BE2C (cell line): Measurements from ENCODE around the gene CLASRP.

Experiments
- DNase-seq: peaks from one replicate; pipeline ENCODE4 v3.0.0-alpha.2; 2020
- H3K27me3 ChIP-seq: fragments of 250-450 bp; sonication (Bioruptor Pico); 2 replicates; pipeline ENCODE4 v1.5.1; 2020; ENCODE audit warnings: mild to moderate bottlenecking
- H3K36me3 ChIP-seq: fragments of 250-450 bp; sonication (Bioruptor Pico); 2 replicates; pipeline ENCODE4 v1.5.1; 2020; ENCODE audit warnings: mild to moderate bottlenecking
- H3K4me1 ChIP-seq: fragments of 250-450 bp; sonication (Bioruptor Pico); 2 replicates; pipeline ENCODE4 v1.5.1; 2020
- H3K4me3 ChIP-seq: 2 replicates; pipeline ENCODE4 v1.5.1; 2011; ENCODE audit warnings: low read depth, low read length
- H3K9me3 ChIP-seq: fragments of 250-450 bp; sonication (Bioruptor Pico); 2 replicates; pipeline ENCODE4 v1.5.1; 2020
- TF ChIP-seq, protein P1 (sequence below): IDR thresholded peaks from 2 replicates; pipeline ENCODE4 v1.5.1; 2012; ENCODE audit warnings: mild to moderate bottlenecking, low read depth, low read length

CLASRP gene

DNA sequence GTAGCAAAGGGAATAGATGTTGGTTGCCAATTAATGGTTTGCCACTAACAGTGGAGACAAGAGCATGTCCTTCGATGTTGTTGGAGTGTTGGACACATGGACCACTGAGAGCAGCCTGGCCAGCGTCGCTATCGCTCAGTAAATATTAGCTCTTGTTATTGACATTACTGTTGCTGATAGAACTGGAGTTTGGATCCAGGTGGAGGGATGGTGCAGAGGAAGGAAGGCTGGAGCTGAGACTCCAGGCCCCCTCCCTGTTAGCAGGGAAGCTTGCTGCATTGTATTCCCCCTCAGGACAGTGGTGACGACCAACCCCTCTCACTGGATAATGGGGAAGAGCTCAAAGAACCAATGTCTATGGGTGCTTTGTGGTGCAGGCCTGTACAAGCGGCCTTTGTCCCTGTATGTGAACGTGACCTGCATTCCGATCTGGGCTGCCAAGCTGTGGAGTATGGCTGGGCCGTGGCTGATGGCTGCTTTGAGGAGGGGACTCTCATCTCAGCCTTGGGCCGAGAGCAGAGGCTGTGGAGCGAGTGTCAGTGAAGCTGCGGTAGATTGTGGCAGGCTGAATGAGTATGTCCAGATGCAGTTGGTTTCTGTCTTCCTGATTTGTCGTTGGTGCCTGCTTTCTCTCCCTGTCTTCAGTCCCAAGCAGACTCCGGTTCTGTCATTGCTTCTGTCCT, 7.0 kb downstream of the CLASRP start:
- no peak overlapping the region for H3K4me3 ChIP-seq
- no peaks in the 10 kb centered on the region for H3K9me3 ChIP-seq
- peaks cover 47% of the 10 kb centered on the region for H3K36me3 ChIP-seq
- TF ChIP-seq, protein P1, sequence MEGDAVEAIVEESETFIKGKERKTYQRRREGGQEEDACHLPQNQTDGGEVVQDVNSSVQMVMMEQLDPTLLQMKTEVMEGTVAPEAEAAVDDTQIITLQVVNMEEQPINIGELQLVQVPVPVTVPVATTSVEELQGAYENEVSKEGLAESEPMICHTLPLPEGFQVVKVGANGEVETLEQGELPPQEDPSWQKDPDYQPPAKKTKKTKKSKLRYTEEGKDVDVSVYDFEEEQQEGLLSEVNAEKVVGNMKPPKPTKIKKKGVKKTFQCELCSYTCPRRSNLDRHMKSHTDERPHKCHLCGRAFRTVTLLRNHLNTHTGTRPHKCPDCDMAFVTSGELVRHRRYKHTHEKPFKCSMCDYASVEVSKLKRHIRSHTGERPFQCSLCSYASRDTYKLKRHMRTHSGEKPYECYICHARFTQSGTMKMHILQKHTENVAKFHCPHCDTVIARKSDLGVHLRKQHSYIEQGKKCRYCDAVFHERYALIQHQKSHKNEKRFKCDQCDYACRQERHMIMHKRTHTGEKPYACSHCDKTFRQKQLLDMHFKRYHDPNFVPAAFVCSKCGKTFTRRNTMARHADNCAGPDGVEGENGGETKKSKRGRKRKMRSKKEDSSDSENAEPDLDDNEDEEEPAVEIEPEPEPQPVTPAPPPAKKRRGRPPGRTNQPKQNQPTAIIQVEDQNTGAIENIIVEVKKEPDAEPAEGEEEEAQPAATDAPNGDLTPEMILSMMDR = no peak
- H3K27me3 ChIP-seq = no peaks in the 10 kb centered on the region
- no peaks in the 10 kb centered on the region for H3K4me1 ChIP-seq
- DNase-seq = no peak

DNA sequence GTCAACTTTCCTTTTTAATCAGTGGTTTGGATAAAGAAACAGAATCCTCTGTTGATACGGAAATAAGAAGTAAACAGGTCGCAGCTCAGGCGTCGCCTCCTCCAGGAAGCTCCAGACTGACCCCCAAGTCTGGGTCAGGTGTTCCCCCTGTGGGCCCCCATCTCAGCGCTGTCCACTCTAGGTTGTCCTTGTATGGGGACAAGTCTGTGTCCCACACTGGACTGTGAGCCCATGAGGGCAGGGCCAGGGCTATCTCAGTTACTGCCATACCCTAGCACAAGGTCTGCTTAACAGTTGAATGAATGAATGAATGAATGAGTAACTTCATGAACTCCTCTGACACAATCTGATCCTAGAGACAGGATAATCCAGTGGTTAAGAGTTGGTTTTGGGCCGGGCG, 7.5 kb downstream of the CLASRP start:
- Histone ChIP-seq H3K4me3 (no peak overlapping the region), H3K4me1 (no peaks in the 10 kb centered on the region), H3K9me3 (no peaks in the 10 kb centered on the region), H3K36me3 (peaks cover 44% of the 10 kb centered on the region), H3K27me3 (no peaks in the 10 kb centered on the region)
- TF ChIP-seq, protein P1 = no peak
- no peak for DNase-seq

GRCh38 chr19:45047188-45047797, 8.4 kb downstream of the CLASRP start:
- Histone ChIP-seq H3K9me3 (no peaks in the 10 kb centered on the region), H3K36me3 (peaks cover 39% of the 10 kb centered on the region), H3K27me3 (no peaks in the 10 kb centered on the region), H3K4me3 (no peak overlapping the region), H3K4me1 (no peaks in the 10 kb centered on the region)
- TF ChIP-seq, protein P1 = no peak
- DNase-seq = no peak

DNA sequence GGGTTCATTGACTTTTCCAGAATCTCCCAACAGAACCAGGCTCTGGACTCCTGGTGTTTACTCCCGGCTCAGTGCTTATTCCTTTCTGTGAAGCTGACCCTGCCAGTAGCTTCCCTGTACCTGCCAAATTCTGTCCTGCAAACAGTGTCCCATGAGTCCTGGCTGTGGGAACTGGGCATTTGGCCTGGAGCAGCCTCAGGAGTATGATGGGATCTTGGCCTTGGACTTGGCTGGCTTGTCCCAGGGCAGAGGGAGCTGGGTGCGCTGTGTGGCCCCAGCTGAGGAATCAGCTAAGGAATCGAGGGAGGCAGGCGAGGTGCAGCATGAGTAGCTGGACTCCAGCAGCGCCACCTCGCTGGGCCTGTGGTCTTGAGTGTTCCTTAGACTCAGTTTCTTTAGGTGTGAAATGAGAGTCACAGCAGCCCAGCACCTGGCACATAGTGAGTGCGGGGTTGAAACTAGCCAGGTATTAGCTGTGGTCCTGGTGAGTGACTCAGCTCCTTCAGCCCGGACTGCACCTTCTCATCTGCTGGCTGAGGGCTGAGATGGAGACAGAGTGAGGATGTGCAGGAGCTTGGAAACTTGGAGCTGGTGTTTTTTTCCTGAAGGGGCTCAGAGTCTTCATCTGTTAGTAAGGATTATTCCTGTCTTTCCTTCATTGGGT, 10.4 kb downstream of the CLASRP start:
- DNase-seq = no peak
- H3K36me3 ChIP-seq = peaks cover 41% of the 10 kb centered on the region
- TF ChIP-seq, protein P1 = no peak
- no peaks in the 10 kb centered on the region for H3K9me3 ChIP-seq
- no peaks in the 10 kb centered on the region for H3K4me1 ChIP-seq
- H3K27me3 ChIP-seq = no peaks in the 10 kb centered on the region
- no peak overlapping the region for H3K4me3 ChIP-seq

GRCh38 chr19:45050036-45050435, 11.2 kb downstream of the CLASRP start:
- no peak for DNase-seq
- TF ChIP-seq, protein P1 = no peak
- no peaks in the 10 kb centered on the region for H3K4me1 ChIP-seq
- H3K36me3 ChIP-seq = peaks cover 36% of the 10 kb centered on the region
- H3K9me3 ChIP-seq = no peaks in the 10 kb centered on the region
- no peak overlapping the region for H3K4me3 ChIP-seq
- no peaks in the 10 kb centered on the region for H3K27me3 ChIP-seq
